ENCODE data around the gene HIVEP2.

HIVEP2 gene

DNA sequence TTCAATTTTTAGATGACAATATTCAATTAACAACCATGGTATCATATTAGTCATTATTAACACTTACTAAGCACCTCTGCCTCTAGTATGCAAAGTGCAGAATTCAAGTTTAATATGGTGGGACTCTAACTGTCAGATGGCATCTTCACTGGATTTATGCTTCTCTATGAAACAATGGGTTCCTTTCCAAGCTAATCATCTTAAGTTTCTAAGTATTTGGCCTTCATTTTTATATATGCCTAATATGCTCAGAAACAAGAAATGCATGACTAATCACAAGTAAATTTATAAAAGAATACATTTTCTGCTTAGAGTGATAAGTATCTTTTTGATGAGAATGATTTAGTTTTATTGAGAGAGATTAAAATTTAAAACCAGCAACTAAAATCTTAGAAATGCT lies 144.7 kb downstream of the HIVEP2 start:
- no peak for DNase-seq (ENCODE audit: low read depth)
- no peak overlapping the region for H3K4me3 ChIP-seq (ENCODE audit: low read length)
- TF ChIP-seq, protein P1, sequence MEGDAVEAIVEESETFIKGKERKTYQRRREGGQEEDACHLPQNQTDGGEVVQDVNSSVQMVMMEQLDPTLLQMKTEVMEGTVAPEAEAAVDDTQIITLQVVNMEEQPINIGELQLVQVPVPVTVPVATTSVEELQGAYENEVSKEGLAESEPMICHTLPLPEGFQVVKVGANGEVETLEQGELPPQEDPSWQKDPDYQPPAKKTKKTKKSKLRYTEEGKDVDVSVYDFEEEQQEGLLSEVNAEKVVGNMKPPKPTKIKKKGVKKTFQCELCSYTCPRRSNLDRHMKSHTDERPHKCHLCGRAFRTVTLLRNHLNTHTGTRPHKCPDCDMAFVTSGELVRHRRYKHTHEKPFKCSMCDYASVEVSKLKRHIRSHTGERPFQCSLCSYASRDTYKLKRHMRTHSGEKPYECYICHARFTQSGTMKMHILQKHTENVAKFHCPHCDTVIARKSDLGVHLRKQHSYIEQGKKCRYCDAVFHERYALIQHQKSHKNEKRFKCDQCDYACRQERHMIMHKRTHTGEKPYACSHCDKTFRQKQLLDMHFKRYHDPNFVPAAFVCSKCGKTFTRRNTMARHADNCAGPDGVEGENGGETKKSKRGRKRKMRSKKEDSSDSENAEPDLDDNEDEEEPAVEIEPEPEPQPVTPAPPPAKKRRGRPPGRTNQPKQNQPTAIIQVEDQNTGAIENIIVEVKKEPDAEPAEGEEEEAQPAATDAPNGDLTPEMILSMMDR (IDR thresholded peaks at IDR 0.05; ENCODE audit: insufficient read depth, low read depth, low read length, missing control alignments): no peak

DNA sequence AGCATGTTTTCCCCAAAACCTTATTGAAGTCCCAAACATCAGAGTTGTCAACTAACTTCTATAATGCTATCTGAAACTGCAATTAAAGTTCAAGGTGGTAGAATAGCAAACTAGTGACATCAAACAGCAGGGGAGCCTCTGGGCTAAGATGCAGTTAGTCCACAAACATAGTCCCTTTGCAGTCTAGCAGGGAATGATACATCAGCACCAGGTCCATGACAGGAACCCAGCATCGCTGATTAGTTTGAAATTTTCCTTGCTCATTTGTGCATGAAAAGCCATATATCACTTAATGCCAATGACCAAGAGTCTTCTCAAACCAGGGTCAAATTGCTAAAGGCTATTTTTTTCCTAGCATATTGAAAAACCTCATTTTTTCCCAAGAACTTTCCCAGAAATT lies 145.3 kb downstream of the HIVEP2 start:
- no peak for DNase-seq (ENCODE audit: low read depth)
- TF ChIP-seq, protein P1 (IDR thresholded peaks at IDR 0.05; ENCODE audit: insufficient read depth, low read depth, low read length, missing control alignments): no peak
- H3K4me3 ChIP-seq (ENCODE audit: low read length): no peak overlapping the region

DNA sequence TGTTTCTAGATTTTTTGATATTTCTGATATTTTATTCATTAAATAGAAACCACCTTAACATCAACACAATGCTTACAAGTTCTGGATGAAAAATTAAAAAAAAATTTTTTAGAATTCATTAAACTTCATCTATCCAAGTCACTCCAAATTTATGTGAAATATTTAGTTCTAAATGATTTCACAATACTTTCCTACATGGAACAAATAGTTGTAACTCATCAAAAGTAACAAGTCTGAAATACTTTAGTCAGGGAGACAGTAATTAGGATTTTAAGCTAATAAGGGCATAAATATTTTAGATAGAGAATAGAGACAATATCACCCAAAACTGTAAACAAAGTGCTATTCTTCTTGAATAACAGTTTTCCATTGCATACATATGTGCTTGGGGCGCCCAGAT lies 147.8 kb downstream of the HIVEP2 start:
- no peak for DNase-seq (ENCODE audit: low read depth)
- TF ChIP-seq, protein P1 (IDR thresholded peaks at IDR 0.05; ENCODE audit: insufficient read depth, low read depth, low read length, missing control alignments): no peak

DNA sequence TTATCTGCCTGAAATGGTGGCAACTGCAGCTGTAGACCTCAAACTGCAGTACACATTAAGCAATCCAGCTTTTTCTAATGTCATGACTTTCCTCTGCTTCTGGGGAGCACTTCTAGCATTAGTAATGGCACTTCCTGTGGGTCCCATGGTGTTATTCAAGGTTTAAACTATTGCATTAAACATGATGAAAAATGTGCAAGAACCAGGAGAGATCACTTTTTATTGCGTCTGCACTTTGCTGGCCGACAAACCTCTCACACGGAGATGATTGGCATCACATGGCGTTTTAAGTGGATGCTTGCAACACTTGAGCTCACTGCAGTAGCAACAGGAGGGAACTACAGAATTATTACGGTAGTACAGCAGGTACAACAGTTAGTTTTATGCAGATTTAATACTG lies 148.4 kb downstream of the HIVEP2 start:
- no peak overlapping the region for H3K4me3 ChIP-seq (ENCODE audit: low read length)
- DNase-seq (ENCODE audit: low read depth): no peak
- TF ChIP-seq, protein P1 (IDR thresholded peaks at IDR 0.05; ENCODE audit: insufficient read depth, low read depth, low read length, missing control alignments): no peak

More for the DNA sequence above, 147.8 kb downstream of the HIVEP2 start:
- no peak overlapping the region for H3K4me3 ChIP-seq (ENCODE audit: low read length)

DNA sequence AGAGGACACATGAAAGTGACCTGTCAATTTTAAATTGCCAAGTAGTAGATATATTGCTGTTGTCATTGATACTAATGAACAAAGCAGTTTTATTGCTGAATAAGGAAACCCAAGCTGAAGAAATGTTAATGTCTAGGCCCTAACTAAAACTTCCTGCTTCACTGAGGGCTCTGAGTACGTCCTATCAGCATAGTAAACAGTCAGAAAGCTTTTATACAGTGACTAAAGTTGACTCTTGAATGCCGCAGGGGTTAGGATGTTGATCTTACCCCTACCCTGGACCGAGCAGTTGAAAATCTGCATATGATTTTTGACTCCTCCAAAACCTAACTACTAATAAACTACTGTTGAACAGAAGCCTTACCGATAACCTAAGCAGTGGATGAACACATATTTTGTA lies 149.0 kb downstream of the HIVEP2 start:
- no peak overlapping the region for H3K4me3 ChIP-seq (ENCODE audit: low read length)
- TF ChIP-seq, protein P1 (IDR thresholded peaks at IDR 0.05; ENCODE audit: insufficient read depth, low read depth, low read length, missing control alignments): no peak
- no peak for DNase-seq (ENCODE audit: low read depth)

DNA sequence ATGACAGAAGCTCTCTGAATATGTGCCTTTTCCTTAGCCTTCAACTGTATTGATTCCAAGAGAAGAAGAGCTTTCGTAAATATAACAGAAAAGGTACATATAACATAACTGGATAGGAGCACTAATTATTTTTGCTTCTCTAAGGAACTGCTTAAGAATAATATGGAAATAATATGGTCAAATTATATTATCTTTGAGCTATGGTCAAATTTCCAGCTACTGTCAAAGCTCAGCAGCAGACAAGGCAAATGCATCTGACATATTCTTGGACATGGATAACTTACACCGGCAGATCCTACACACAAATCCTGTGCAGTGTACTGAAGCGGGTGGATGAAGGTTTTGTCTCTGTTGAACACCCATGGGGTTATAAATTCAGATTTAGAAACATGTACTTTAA lies 150.6 kb downstream of the HIVEP2 start:
- TF ChIP-seq, protein P1 (IDR thresholded peaks at IDR 0.05; ENCODE audit: insufficient read depth, low read depth, low read length, missing control alignments): no peak
- no peak overlapping the region for H3K4me3 ChIP-seq (ENCODE audit: low read length)
- no peak for DNase-seq (ENCODE audit: low read depth)

DNA sequence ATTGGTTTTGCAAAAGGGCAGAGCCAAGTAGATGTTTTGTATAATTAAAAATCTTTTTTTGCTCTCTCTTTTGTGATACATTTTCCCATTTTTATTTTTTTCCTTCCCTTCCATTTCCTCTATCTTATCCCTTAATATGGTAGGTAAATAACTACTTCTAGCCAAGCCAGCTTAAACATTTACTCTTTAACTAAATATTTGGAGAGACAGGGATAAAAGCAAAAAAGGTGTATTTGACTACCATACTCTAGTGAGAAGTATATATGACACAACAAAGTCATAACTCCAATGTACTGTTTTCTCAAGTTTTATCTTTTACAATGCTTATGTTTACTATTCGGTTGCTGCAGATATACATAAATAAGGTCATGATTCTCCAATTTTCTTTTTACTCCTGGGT lies 154.7 kb downstream of the HIVEP2 start:
- DNase-seq (ENCODE audit: low read depth): no peak
- TF ChIP-seq, protein P1 (IDR thresholded peaks at IDR 0.05; ENCODE audit: insufficient read depth, low read depth, low read length, missing control alignments): no peak
- H3K4me3 ChIP-seq (ENCODE audit: low read length): no peak overlapping the region
